ENCODE results near the gene MUS81.

GRCh38 chr11:65894034-65894591, 33.9 kb downstream of the MUS81 start:
- TF ChIP-seq, protein P1, sequence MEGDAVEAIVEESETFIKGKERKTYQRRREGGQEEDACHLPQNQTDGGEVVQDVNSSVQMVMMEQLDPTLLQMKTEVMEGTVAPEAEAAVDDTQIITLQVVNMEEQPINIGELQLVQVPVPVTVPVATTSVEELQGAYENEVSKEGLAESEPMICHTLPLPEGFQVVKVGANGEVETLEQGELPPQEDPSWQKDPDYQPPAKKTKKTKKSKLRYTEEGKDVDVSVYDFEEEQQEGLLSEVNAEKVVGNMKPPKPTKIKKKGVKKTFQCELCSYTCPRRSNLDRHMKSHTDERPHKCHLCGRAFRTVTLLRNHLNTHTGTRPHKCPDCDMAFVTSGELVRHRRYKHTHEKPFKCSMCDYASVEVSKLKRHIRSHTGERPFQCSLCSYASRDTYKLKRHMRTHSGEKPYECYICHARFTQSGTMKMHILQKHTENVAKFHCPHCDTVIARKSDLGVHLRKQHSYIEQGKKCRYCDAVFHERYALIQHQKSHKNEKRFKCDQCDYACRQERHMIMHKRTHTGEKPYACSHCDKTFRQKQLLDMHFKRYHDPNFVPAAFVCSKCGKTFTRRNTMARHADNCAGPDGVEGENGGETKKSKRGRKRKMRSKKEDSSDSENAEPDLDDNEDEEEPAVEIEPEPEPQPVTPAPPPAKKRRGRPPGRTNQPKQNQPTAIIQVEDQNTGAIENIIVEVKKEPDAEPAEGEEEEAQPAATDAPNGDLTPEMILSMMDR (IDR thresholded peaks at IDR 0.05; ENCODE audit: low read depth, low read length) = no peak
- TF ChIP-seq POLR2A (IDR thresholded peaks at IDR 0.05; ENCODE audit: extremely low read depth, insufficient read length) (no peak), MYC (IDR thresholded peaks at IDR 0.05; ENCODE audit: low read depth, low read length) (no peak)

All from NB4 (cell line).